ENCODE data around the gene OLFM1. TPM values are rescaled to one million over a fixed set of nuclear protein-coding genes. Genes with fewer than 3 reads are reported as not detected.
"Not testable (repeated sequence)": the region's sequence is repeated elsewhere in the genome, so short reads cannot be mapped to it uniquely, and the experiment has no call there.

The OLFM1 gene
- total RNA-seq, 1 donor from 2014 or later: not detected

- no peak overlapping the region for H3K4me3 ChIP-seq (ENCODE audit: low read depth, low read length)
- DNase-seq (ENCODE audit: low read depth): no peak
- no peak for TF ChIP-seq CTCF (conservative IDR thresholded peaks at IDR 0.05; ENCODE audit: low read depth, low read length)
Observed at GRCh38 chr9:135060461-135061116, 26.9 kb upstream of the OLFM1 start.

- no peak for DNase-seq (ENCODE audit: low read depth)
- TF ChIP-seq CTCF (conservative IDR thresholded peaks at IDR 0.05; ENCODE audit: low read depth, low read length): no peak
- no peak overlapping the region for H3K4me3 ChIP-seq (ENCODE audit: low read depth, low read length)
Observed at GRCh38 chr9:135061441-135061840, 26.0 kb upstream of the OLFM1 start.

GRCh38 chr9:135062254-135062653, 25.2 kb upstream of the OLFM1 start:
- no peak for DNase-seq (ENCODE audit: low read depth)
- no peak for TF ChIP-seq CTCF (conservative IDR thresholded peaks at IDR 0.05; ENCODE audit: low read depth, low read length)
- H3K4me3 ChIP-seq (ENCODE audit: low read depth, low read length): no peak overlapping the region

GRCh38 chr9:135063466-135063865, 24.0 kb upstream of the OLFM1 start:
- DNase-seq (ENCODE audit: low read depth); H3K4me3 ChIP-seq (ENCODE audit: low read depth, low read length): not testable (repeated sequence)

- not testable (repeated sequence) for DNase-seq (ENCODE audit: low read depth); H3K4me3 ChIP-seq (ENCODE audit: low read depth, low read length)
Observed at GRCh38 chr9:135063888-135064287, 23.6 kb upstream of the OLFM1 start.

- TF ChIP-seq CTCF (conservative IDR thresholded peaks at IDR 0.05; ENCODE audit: low read depth, low read length): no peak
- H3K4me3 ChIP-seq (ENCODE audit: low read depth, low read length): no peak overlapping the region
- DNase-seq (ENCODE audit: low read depth): no peak
Observed at GRCh38 chr9:135065151-135065550, 22.3 kb upstream of the OLFM1 start.

- no peak overlapping the region for H3K4me3 ChIP-seq (ENCODE audit: low read depth, low read length)
- DNase-seq (ENCODE audit: low read depth): no peak
- no peak for TF ChIP-seq CTCF (conservative IDR thresholded peaks at IDR 0.05; ENCODE audit: low read depth, low read length)
Observed at GRCh38 chr9:135065804-135066203, 21.7 kb upstream of the OLFM1 start.

GRCh38 chr9:135066291-135066690, 21.2 kb upstream of the OLFM1 start:
- H3K4me3 ChIP-seq (ENCODE audit: low read depth, low read length): no peak overlapping the region
- no peak for DNase-seq (ENCODE audit: low read depth)
- TF ChIP-seq CTCF (conservative IDR thresholded peaks at IDR 0.05; ENCODE audit: low read depth, low read length): no peak

Measured in epithelial cell of proximal tubule (primary cell).